Measurements from ENCODE around the gene C9orf57. TPM values are rescaled to one million over a fixed set of nuclear protein-coding genes. Genes with fewer than 3 reads are reported as not detected.

Gene C9orf57
- polyA plus RNA-seq, 4 donors = not detected

GRCh38 chr9:72039532-72039931 lies 20.9 kb downstream of the C9orf57 start:
- H3K4me1 ChIP-seq (ENCODE audit: control insufficient read depth in 3 of 3, insufficient read depth in 2 of 3, low read depth in 1 of 3, low read length in 2 of 3) = peaks cover 0 to 44% (median 2%) of the 10 kb centered on the region in 3 donors
- H3K4me3 ChIP-seq (ENCODE audit: low read depth in 1 of 3, low read length in 3 of 3) = no peak overlapping the region
- no peak for DNase-seq
- H3K36me3 ChIP-seq (ENCODE audit: control insufficient read depth in 3 of 3, insufficient read depth in 2 of 3, low read depth in 1 of 3, low read length in 3 of 3) = no peaks in the 10 kb centered on the region
- 69 to 82% (median 81%) methylated on average over 8 of the region's 8 CpGs for WGBS, 3 donors
- H3K9me3 ChIP-seq (ENCODE audit: control insufficient read depth in 2 of 2, insufficient read depth in 1 of 2, low read depth in 1 of 2, low read length in 1 of 2) = peaks cover 0 to 6% of the 10 kb centered on the region in 2 donors
- no peak overlapping the region for H3K27ac ChIP-seq (ENCODE audit: low read depth in 1 of 3, low read length in 2 of 3)
- no peaks in the 10 kb centered on the region for H3K27me3 ChIP-seq (ENCODE audit: control insufficient read depth in 3 of 3, insufficient read depth in 3 of 3, low read length in 3 of 3)
- no peak for FAIRE-seq

GRCh38 chr9:72038890-72039410 lies 21.5 kb downstream of the C9orf57 start:
- 17 to 21% (median 19%) methylated on average over 13 of the region's 13 CpGs for WGBS, 3 donors
- DNase-seq = peak; percentile 91
- Histone ChIP-seq H3K4me3 (ENCODE audit: low read depth in 1 of 3, low read length in 3 of 3) (no peak overlapping the region), H3K9me3 (ENCODE audit: control insufficient read depth in 2 of 2, insufficient read depth in 1 of 2, low read depth in 1 of 2, low read length in 1 of 2) (peaks cover 0 to 3% of the 10 kb centered on the region in 2 donors), H3K36me3 (ENCODE audit: control insufficient read depth in 3 of 3, insufficient read depth in 2 of 3, low read depth in 1 of 3, low read length in 3 of 3) (no peaks in the 10 kb centered on the region), H3K27ac (ENCODE audit: low read depth in 1 of 3, low read length in 2 of 3) (no peak overlapping the region), H3K27me3 (ENCODE audit: control insufficient read depth in 3 of 3, insufficient read depth in 3 of 3, low read length in 3 of 3) (no peaks in the 10 kb centered on the region), H3K4me1 (ENCODE audit: control insufficient read depth in 3 of 3, insufficient read depth in 2 of 3, low read depth in 1 of 3, low read length in 2 of 3) (peaks cover 0 to 44% (median 2%) of the 10 kb centered on the region in 3 donors)
- FAIRE-seq = no peak

- Histone ChIP-seq H3K27me3 (ENCODE audit: control insufficient read depth in 3 of 3, insufficient read depth in 3 of 3, low read length in 3 of 3) (no peaks in the 10 kb centered on the region), H3K9me3 (ENCODE audit: control insufficient read depth in 2 of 2, insufficient read depth in 1 of 2, low read depth in 1 of 2, low read length in 1 of 2) (no peaks in the 10 kb centered on the region), H3K27ac (ENCODE audit: low read depth in 1 of 3, low read length in 2 of 3) (no peak overlapping the region), H3K36me3 (ENCODE audit: control insufficient read depth in 3 of 3, insufficient read depth in 2 of 3, low read depth in 1 of 3, low read length in 3 of 3) (no peaks in the 10 kb centered on the region), H3K4me1 (ENCODE audit: control insufficient read depth in 3 of 3, insufficient read depth in 2 of 3, low read depth in 1 of 3, low read length in 2 of 3) (peaks cover 0 to 38% (median 1%) of the 10 kb centered on the region in 3 donors), H3K4me3 (ENCODE audit: low read depth in 1 of 3, low read length in 3 of 3) (no peak overlapping the region)
- WGBS, 3 donors = 42 to 69% (median 58%) methylated on average over 4 of the region's 4 CpGs
- no peak for FAIRE-seq
- DNase-seq = peak in 1 of 2 donors; percentile 48
These were observed 22.0 kb downstream of the C9orf57 start for GRCh38 chr9:72038408-72038807.

- Histone ChIP-seq H3K4me1 (ENCODE audit: control insufficient read depth in 3 of 3, insufficient read depth in 2 of 3, low read depth in 1 of 3, low read length in 2 of 3) (peaks cover 0 to 30% (median 0%) of the 10 kb centered on the region in 3 donors), H3K27me3 (ENCODE audit: control insufficient read depth in 3 of 3, insufficient read depth in 3 of 3, low read length in 3 of 3) (no peaks in the 10 kb centered on the region), H3K36me3 (ENCODE audit: control insufficient read depth in 3 of 3, insufficient read depth in 2 of 3, low read depth in 1 of 3, low read length in 3 of 3) (no peaks in the 10 kb centered on the region), H3K9me3 (ENCODE audit: control insufficient read depth in 2 of 2, insufficient read depth in 1 of 2, low read depth in 1 of 2, low read length in 1 of 2) (no peaks in the 10 kb centered on the region), H3K4me3 (ENCODE audit: low read depth in 1 of 3, low read length in 3 of 3) (no peak overlapping the region), H3K27ac (ENCODE audit: low read depth in 1 of 3, low read length in 2 of 3) (no peak overlapping the region)
- no peak for DNase-seq
- FAIRE-seq = no peak
- WGBS, 3 donors = 62 to 65% (median 62%) methylated on average over 4 of the region's 4 CpGs
These were observed 22.8 kb downstream of the C9orf57 start for GRCh38 chr9:72037571-72037970.

- Histone ChIP-seq H3K36me3 (ENCODE audit: control insufficient read depth in 3 of 3, insufficient read depth in 2 of 3, low read depth in 1 of 3, low read length in 3 of 3) (no peaks in the 10 kb centered on the region), H3K27me3 (ENCODE audit: control insufficient read depth in 3 of 3, insufficient read depth in 3 of 3, low read length in 3 of 3) (peaks cover 0 to 1% (median 0%) of the 10 kb centered on the region in 3 donors), H3K27ac (ENCODE audit: low read depth in 1 of 3, low read length in 2 of 3) (peak overlapping the region; percentile 12 to 67 (median 65)), H3K4me1 (ENCODE audit: control insufficient read depth in 3 of 3, insufficient read depth in 2 of 3, low read depth in 1 of 3, low read length in 2 of 3) (peaks cover 3 to 29% (median 4%) of the 10 kb centered on the region in 3 donors), H3K4me3 (ENCODE audit: low read depth in 1 of 3, low read length in 3 of 3) (no peak overlapping the region), H3K9me3 (ENCODE audit: control insufficient read depth in 2 of 2, insufficient read depth in 1 of 2, low read depth in 1 of 2, low read length in 1 of 2) (no peaks in the 10 kb centered on the region)
- peak; percentile 69 to 91 for DNase-seq
- peak; percentile 5 for FAIRE-seq
- 9 to 64% (median 33%) methylated on average over 2 of the region's 2 CpGs for WGBS, 3 donors
These were observed 29.6 kb downstream of the C9orf57 start for GRCh38 chr9:72030767-72031166.

- WGBS, 3 donors = 82 to 94% (median 90%) methylated on average over 1 of the region's 1 CpG
- FAIRE-seq (no peak), DNase-seq (peak in 1 of 2 donors; percentile 55)
- no peak overlapping the region for H3K4me3 ChIP-seq (ENCODE audit: low read depth in 1 of 3, low read length in 3 of 3)
- H3K27me3 ChIP-seq (ENCODE audit: control insufficient read depth in 3 of 3, insufficient read depth in 3 of 3, low read length in 3 of 3) = peaks cover 0 to 1% (median 0%) of the 10 kb centered on the region in 3 donors
- H3K4me1 ChIP-seq (ENCODE audit: control insufficient read depth in 3 of 3, insufficient read depth in 2 of 3, low read depth in 1 of 3, low read length in 2 of 3) = peaks cover 3 to 30% (median 7%) of the 10 kb centered on the region in 3 donors
- no peaks in the 10 kb centered on the region for H3K36me3 ChIP-seq (ENCODE audit: control insufficient read depth in 3 of 3, insufficient read depth in 2 of 3, low read depth in 1 of 3, low read length in 3 of 3)
- no peaks in the 10 kb centered on the region for H3K9me3 ChIP-seq (ENCODE audit: control insufficient read depth in 2 of 2, insufficient read depth in 1 of 2, low read depth in 1 of 2, low read length in 1 of 2)
- peak overlapping the region in 1 of 3 donors; percentile 33 for H3K27ac ChIP-seq (ENCODE audit: low read depth in 1 of 3, low read length in 2 of 3)
These were observed 30.4 kb downstream of the C9orf57 start for GRCh38 chr9:72029986-72030385.

GRCh38 chr9:72025906-72026305 lies 34.5 kb downstream of the C9orf57 start:
- FAIRE-seq = no peak
- 29 to 53% (median 37%) methylated on average over 3 of the region's 3 CpGs for WGBS, 3 donors
- Histone ChIP-seq H3K9me3 (ENCODE audit: control insufficient read depth in 2 of 2, insufficient read depth in 1 of 2, low read depth in 1 of 2, low read length in 1 of 2) (no peaks in the 10 kb centered on the region), H3K4me1 (ENCODE audit: control insufficient read depth in 3 of 3, insufficient read depth in 2 of 3, low read depth in 1 of 3, low read length in 2 of 3) (peaks cover 3 to 39% (median 6%) of the 10 kb centered on the region in 3 donors), H3K36me3 (ENCODE audit: control insufficient read depth in 3 of 3, insufficient read depth in 2 of 3, low read depth in 1 of 3, low read length in 3 of 3) (no peaks in the 10 kb centered on the region), H3K4me3 (ENCODE audit: low read depth in 1 of 3, low read length in 3 of 3) (no peak overlapping the region), H3K27ac (ENCODE audit: low read depth in 1 of 3, low read length in 2 of 3) (peak overlapping the region in 2 of 3 donors; percentile 16 to 79), H3K27me3 (ENCODE audit: control insufficient read depth in 3 of 3, insufficient read depth in 3 of 3, low read length in 3 of 3) (peaks cover 0 to 1% (median 0%) of the 10 kb centered on the region in 3 donors)
- DNase-seq = peak in 1 of 2 donors; percentile 76

GRCh38 chr9:72023596-72023995 lies 36.8 kb downstream of the C9orf57 start:
- no peaks in the 10 kb centered on the region for H3K36me3 ChIP-seq (ENCODE audit: control insufficient read depth in 3 of 3, insufficient read depth in 2 of 3, low read depth in 1 of 3, low read length in 3 of 3)
- H3K4me3 ChIP-seq (ENCODE audit: low read depth in 1 of 3, low read length in 3 of 3) = no peak overlapping the region
- DNase-seq (peak in 1 of 2 donors; percentile 70), FAIRE-seq (peak; percentile 33)
- peak overlapping the region; percentile 47 to 68 (median 66) for H3K27ac ChIP-seq (ENCODE audit: low read depth in 1 of 3, low read length in 2 of 3)
- WGBS, 3 donors = 23 to 57% (median 48%) methylated on average over 4 of the region's 4 CpGs
- H3K4me1 ChIP-seq (ENCODE audit: control insufficient read depth in 3 of 3, insufficient read depth in 2 of 3, low read depth in 1 of 3, low read length in 2 of 3) = peaks cover 0 to 25% (median 6%) of the 10 kb centered on the region in 3 donors
- H3K9me3 ChIP-seq (ENCODE audit: control insufficient read depth in 2 of 2, insufficient read depth in 1 of 2, low read depth in 1 of 2, low read length in 1 of 2) = no peaks in the 10 kb centered on the region
- H3K27me3 ChIP-seq (ENCODE audit: control insufficient read depth in 3 of 3, insufficient read depth in 3 of 3, low read length in 3 of 3) = peaks cover 0 to 1% (median 0%) of the 10 kb centered on the region in 3 donors
